Uterus (tissue), 2 donors: Measurements from ENCODE around the gene TOP1.

Experiments
- POLR2A ChIP-seq, 2 donors: fragments of 450-650 bp; IDR thresholded peaks; one replicate each; pipeline ENCODE4 v1.6.1; 2016; ENCODE audit warnings: antibody characterized with exemption in 2 of 2, mild to moderate bottlenecking in 1 of 2, moderate library complexity in 1 of 2
- TF ChIP-seq, protein P1 (sequence below), 4 experiments: fragments of 200-600 bp in 2 of 4; fragments of 450-650 bp in 2 of 4; sonication (generic) in 2 of 4; IDR thresholded peaks; one replicate each; pipeline ENCODE4 v1.5.1; 2016 to 2019; ENCODE audit warnings: antibody characterized with exemption in 4 of 4, mild to moderate bottlenecking in 2 of 4, moderate library complexity in 1 of 4

DNA sequence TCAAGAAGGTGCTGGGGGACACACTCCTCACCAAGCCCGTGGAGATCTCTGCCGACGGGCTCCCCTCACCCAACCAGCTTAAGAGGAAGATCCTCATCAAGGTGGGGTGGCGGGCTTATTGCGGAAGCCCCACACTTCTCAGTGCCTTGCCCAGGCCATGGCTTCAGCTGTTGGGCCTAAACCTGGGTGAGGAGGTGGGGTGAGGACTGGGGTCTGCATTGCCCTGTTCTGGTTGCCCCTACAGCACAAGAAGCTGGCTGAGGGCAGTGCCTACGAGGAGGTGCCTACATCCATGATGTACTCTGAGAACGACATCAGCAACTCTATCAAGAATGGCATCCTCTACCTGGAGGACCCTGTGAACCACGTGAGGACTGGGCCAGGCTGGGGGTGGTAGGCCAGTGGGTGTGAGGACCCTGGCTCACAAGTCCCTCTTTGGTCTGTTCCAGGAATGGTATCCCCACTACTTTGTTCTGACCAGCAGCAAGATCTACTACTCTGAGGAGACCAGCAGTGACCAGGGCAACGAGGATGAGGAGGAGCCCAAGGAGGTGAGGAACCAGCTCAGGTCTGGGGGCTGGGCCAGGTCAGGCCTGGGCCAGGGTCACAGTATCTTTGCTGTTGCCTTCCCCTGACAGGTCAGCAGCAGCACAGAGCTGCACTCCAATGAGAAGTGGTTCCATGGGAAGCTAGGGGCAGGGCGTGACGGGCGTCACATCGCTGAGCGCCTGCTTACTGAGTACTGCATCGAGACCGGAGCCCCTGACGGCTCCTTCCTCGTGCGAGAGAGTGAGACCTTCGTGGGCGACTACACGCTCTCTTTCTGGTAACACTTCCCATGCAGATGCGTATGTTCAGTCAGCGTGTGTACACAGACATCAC is 136.6 kb downstream of the TOP1 start:
- TF ChIP-seq POLR2A (IDR thresholded peaks at IDR 0.05) = no peak
- TF ChIP-seq, protein P1, sequence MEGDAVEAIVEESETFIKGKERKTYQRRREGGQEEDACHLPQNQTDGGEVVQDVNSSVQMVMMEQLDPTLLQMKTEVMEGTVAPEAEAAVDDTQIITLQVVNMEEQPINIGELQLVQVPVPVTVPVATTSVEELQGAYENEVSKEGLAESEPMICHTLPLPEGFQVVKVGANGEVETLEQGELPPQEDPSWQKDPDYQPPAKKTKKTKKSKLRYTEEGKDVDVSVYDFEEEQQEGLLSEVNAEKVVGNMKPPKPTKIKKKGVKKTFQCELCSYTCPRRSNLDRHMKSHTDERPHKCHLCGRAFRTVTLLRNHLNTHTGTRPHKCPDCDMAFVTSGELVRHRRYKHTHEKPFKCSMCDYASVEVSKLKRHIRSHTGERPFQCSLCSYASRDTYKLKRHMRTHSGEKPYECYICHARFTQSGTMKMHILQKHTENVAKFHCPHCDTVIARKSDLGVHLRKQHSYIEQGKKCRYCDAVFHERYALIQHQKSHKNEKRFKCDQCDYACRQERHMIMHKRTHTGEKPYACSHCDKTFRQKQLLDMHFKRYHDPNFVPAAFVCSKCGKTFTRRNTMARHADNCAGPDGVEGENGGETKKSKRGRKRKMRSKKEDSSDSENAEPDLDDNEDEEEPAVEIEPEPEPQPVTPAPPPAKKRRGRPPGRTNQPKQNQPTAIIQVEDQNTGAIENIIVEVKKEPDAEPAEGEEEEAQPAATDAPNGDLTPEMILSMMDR (IDR thresholded peaks at IDR 0.05) = no peak
